ENCODE measurements around the gene CDKN2B-AS1. TPM values are rescaled to one million over a fixed set of nuclear protein-coding genes. Genes with fewer than 3 reads are reported as not detected.

CDKN2B-AS1 gene
- total and polyA plus RNA-seq, 2 experiments from 2014 or later, result not detected

DNA sequence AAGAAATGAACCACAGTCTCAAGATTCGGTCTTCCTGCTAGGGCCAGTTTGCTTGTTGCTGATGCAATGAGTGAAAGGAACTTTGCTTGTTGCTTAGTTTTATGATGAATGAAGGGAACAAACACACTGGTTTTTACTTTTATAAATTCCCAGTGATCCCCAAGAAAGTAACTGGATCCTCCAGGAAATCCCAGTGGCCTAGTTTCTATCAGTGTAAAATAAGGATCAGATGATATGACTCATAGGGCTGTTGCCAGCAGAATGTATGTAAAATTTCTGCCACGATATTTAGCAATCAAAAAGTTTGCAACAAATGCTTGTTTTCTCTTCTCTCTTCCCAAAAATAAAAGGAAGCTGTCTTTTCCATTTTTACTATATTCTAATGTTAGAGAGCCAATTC is 174.7 kb downstream of the CDKN2B-AS1 start:
- H3K27me3 ChIP-seq, result no peaks in the 10 kb centered on the region
- H3K4me3 ChIP-seq, result no peak overlapping the region
- peaks cover 10% of the 10 kb centered on the region for H3K4me1 ChIP-seq (ENCODE audit: low read depth)
- H3K36me3 ChIP-seq, result no peaks in the 10 kb centered on the region
- peak in 1 of 2 donors; percentile 65 for DNase-seq (ENCODE audit: low read depth in 1 of 2, low spot score in 1 of 2)
- H3K9me3 ChIP-seq (ENCODE audit: low read depth), result no peaks in the 10 kb centered on the region
- TF ChIP-seq, protein P1, sequence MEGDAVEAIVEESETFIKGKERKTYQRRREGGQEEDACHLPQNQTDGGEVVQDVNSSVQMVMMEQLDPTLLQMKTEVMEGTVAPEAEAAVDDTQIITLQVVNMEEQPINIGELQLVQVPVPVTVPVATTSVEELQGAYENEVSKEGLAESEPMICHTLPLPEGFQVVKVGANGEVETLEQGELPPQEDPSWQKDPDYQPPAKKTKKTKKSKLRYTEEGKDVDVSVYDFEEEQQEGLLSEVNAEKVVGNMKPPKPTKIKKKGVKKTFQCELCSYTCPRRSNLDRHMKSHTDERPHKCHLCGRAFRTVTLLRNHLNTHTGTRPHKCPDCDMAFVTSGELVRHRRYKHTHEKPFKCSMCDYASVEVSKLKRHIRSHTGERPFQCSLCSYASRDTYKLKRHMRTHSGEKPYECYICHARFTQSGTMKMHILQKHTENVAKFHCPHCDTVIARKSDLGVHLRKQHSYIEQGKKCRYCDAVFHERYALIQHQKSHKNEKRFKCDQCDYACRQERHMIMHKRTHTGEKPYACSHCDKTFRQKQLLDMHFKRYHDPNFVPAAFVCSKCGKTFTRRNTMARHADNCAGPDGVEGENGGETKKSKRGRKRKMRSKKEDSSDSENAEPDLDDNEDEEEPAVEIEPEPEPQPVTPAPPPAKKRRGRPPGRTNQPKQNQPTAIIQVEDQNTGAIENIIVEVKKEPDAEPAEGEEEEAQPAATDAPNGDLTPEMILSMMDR (IDR thresholded peaks at IDR 0.05; ENCODE audit: low read depth, low read length), result no peak
- no peak overlapping the region for H3K27ac ChIP-seq

DNA sequence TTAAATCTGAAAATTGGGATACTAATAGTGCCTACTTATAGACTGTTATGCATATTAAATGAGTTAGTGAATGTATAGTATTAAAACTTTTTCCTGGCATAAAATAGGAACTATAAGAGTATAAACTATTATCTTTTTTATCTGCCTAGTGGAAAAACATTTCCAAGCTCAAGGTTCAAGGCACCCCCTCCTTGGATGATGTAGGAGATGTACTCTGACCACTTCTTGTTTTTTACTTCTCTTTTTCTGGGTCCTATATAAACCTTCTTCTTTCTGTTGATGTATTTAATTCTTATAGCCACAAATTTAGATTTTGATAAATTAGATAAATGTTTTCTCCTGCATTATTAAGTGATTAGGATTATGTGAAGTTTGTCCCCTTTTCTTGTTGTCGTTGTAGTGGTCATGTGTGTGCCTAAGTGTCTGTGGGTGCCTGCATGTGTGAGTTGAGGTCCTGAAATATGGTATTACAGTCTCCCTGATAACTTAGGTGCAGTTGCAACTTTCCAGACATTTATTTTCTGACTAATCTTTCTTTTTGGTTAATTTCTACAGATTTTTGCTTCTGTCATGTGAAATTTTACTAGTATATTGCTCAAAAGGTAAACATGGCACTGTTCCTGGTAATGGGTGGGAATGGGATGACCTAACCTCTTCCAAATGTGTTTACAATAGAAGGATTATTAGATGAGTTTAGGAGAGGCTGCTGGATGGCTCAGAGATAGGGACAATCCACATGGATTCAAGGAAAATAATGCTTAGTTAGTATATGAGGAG is 175.3 kb downstream of the CDKN2B-AS1 start:
- peak in 1 of 2 donors; percentile 33 for DNase-seq (ENCODE audit: low read depth in 1 of 2, low spot score in 1 of 2)
- no peaks in the 10 kb centered on the region for H3K9me3 ChIP-seq (ENCODE audit: low read depth)
- no peak overlapping the region for H3K27ac ChIP-seq
- TF ChIP-seq, protein P1 (IDR thresholded peaks at IDR 0.05; ENCODE audit: low read depth, low read length), result no peak
- no peaks in the 10 kb centered on the region for H3K36me3 ChIP-seq
- H3K4me1 ChIP-seq (ENCODE audit: low read depth), result peaks cover 10% of the 10 kb centered on the region
- no peaks in the 10 kb centered on the region for H3K27me3 ChIP-seq
- H3K4me3 ChIP-seq, result no peak overlapping the region

Other genes with a start within 250 kb of the CDKN2B-AS1 start
- gene MTAP, start 192.2 kb upstream of the CDKN2B-AS1 start, total RNA-seq, result 14.1 and 21.5 TPM in 2 replicates
- 23.0 and 26.4 TPM in 2 replicates for gene MTAP, start 192.2 kb upstream of the CDKN2B-AS1 start, polyA plus RNA-seq
- 0.25 and 0.27 TPM in 2 replicates for gene CDKN2A, start 399 bp upstream of the CDKN2B-AS1 start, total RNA-seq
- gene CDKN2A, start 399 bp upstream of the CDKN2B-AS1 start, polyA plus RNA-seq, result not detected in 2 replicates
- gene CDKN2B, start 14.5 kb downstream of the CDKN2B-AS1 start, total RNA-seq, result 1.8 and 2.5 TPM in 2 replicates
- gene CDKN2B, start 14.5 kb downstream of the CDKN2B-AS1 start, polyA plus RNA-seq, result 0.21 and 0.81 TPM in 2 replicates